IMR-90 (cell line): ENCODE results near the gene TMEM81.

ENCODE experiments used
- CTCF ChIP-seq: conservative IDR thresholded peaks from 2 replicates; pipeline ENCODE4 v1.5.1; 2012; ENCODE audit warnings: mild to moderate bottlenecking, low read depth, low read length, improper control_type of control experiment
- MAFK ChIP-seq: IDR thresholded peaks from 2 replicates; pipeline ENCODE4 v1.6.1; 2012; ENCODE audit warnings: low read depth, low read length, improper control_type of control experiment
- MXI1 ChIP-seq: IDR thresholded peaks from 2 replicates; pipeline ENCODE4 v1.6.1; 2012; ENCODE audit warnings: low read depth, mild to moderate bottlenecking, low read length, moderate library complexity, borderline replicate concordance
- NFE2L2 ChIP-seq: fragments of 150-350 bp; IDR thresholded peaks from 2 replicates; pipeline ENCODE4 v1.6.1; 2016; ENCODE audit warnings: low read depth, mild to moderate bottlenecking, low read length
- TF ChIP-seq, protein P1 (sequence below): fragments of 150-350 bp; IDR thresholded peaks from 2 replicates; pipeline ENCODE4 v1.6.1; 2016; ENCODE audit warnings: low read depth, mild to moderate bottlenecking, low read length, moderate library complexity, borderline replicate concordance

GRCh38 chr1:205077158-205077933 is 6.9 kb downstream of the TMEM81 start:
- TF ChIP-seq CTCF, result no peak
- no peak for TF ChIP-seq MAFK
- TF ChIP-seq, protein P1, sequence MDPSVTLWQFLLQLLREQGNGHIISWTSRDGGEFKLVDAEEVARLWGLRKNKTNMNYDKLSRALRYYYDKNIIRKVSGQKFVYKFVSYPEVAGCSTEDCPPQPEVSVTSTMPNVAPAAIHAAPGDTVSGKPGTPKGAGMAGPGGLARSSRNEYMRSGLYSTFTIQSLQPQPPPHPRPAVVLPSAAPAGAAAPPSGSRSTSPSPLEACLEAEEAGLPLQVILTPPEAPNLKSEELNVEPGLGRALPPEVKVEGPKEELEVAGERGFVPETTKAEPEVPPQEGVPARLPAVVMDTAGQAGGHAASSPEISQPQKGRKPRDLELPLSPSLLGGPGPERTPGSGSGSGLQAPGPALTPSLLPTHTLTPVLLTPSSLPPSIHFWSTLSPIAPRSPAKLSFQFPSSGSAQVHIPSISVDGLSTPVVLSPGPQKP, result no peak
- TF ChIP-seq MXI1, result no peak
- TF ChIP-seq NFE2L2, result no peak
